ENCODE measurements around the gene SAT2.

SAT2 gene

GRCh38 chr17:7656958-7657609, 29.5 kb upstream of the SAT2 start:
- H3K4me3 ChIP-seq (ENCODE audit: low read depth, low read length), result no peak overlapping the region
- no peak for TF ChIP-seq CTCF (IDR thresholded peaks at IDR 0.05; ENCODE audit: control insufficient read depth, extremely low read depth, insufficient read depth)
- DNase-seq (ENCODE audit: low read depth), result no peak

GRCh38 chr17:7655541-7655840, 27.9 kb upstream of the SAT2 start:
- no peak for TF ChIP-seq CTCF (IDR thresholded peaks at IDR 0.05; ENCODE audit: control insufficient read depth, extremely low read depth, insufficient read depth)
- no peak for DNase-seq (ENCODE audit: low read depth)
- H3K4me3 ChIP-seq (ENCODE audit: low read depth, low read length), result no peak overlapping the region

GRCh38 chr17:7654832-7655540, 27.4 kb upstream of the SAT2 start:
- DNase-seq (ENCODE audit: low read depth), result no peak
- no peak overlapping the region for H3K4me3 ChIP-seq (ENCODE audit: low read depth, low read length)

GRCh38 chr17:7652388-7653356, 25.1 kb upstream of the SAT2 start:
- no peak overlapping the region for H3K4me3 ChIP-seq (ENCODE audit: low read depth, low read length)
- TF ChIP-seq CTCF (IDR thresholded peaks at IDR 0.05; ENCODE audit: control insufficient read depth, extremely low read depth, insufficient read depth), result no peak

More at GRCh38 chr17:7654832-7655540, 27.4 kb upstream of the SAT2 start:
- no peak for TF ChIP-seq CTCF (IDR thresholded peaks at IDR 0.05; ENCODE audit: control insufficient read depth, extremely low read depth, insufficient read depth)

GRCh38 chr17:7651665-7652387, 24.2 kb upstream of the SAT2 start:
- no peak for DNase-seq (ENCODE audit: low read depth)
- TF ChIP-seq CTCF (IDR thresholded peaks at IDR 0.05; ENCODE audit: control insufficient read depth, extremely low read depth, insufficient read depth), result no peak
- no peak overlapping the region for H3K4me3 ChIP-seq (ENCODE audit: low read depth, low read length)

More at GRCh38 chr17:7652388-7653356, 25.1 kb upstream of the SAT2 start:
- DNase-seq (ENCODE audit: low read depth), result no peak

GRCh38 chr17:7651097-7651664, 23.6 kb upstream of the SAT2 start:
- no peak for TF ChIP-seq CTCF (IDR thresholded peaks at IDR 0.05; ENCODE audit: control insufficient read depth, extremely low read depth, insufficient read depth)
- H3K4me3 ChIP-seq (ENCODE audit: low read depth, low read length), result peak overlapping the region; percentile 29

More at GRCh38 chr17:7651097-7651664, 23.6 kb upstream of the SAT2 start:
- no peak for DNase-seq (ENCODE audit: low read depth)
